K562 (cell line): ENCODE data around the gene CRYBG2. TPM values are rescaled to one million over a fixed set of nuclear protein-coding genes. Genes with fewer than 3 reads are reported as not detected.

Experiments used
- ARID2 ChIP-seq: fragments of 450-650 bp; IDR thresholded peaks from 2 replicates; pipeline ENCODE4 v1.6.1; 2017; ENCODE audit warnings: antibody characterized with exemption, mild to moderate bottlenecking
- CCNT2 ChIP-seq: IDR thresholded peaks from 2 replicates; pipeline ENCODE4 v1.6.1; 2011; ENCODE audit warnings: borderline replicate concordance, low read depth, mild to moderate bottlenecking, moderate library complexity, mixed read lengths, low read length; ENCODE audit not compliant: insufficient read length; ENCODE audit errors: extremely low read depth
- HLTF ChIP-seq: fragments of 450-650 bp; IDR thresholded peaks from 2 replicates; pipeline ENCODE4 v1.6.1; 2016
- MCM7 ChIP-seq, 2 experiments: fragments of 450-650 bp; IDR thresholded peaks; 2 replicates each; pipeline ENCODE4 v1.6.1; 2016 to 2018
- NFIX ChIP-seq: fragments of 250-450 bp; sonication (Bioruptor Pico); IDR thresholded peaks from 2 replicates; pipeline ENCODE4 v1.4.0; 2020; ENCODE audit warnings: low read depth, mild to moderate bottlenecking, moderate library complexity
- NONO ChIP-seq, 2 experiments: fragments of 200-400 bp in 1 of 2; fragments of 450-650 bp in 1 of 2; formaldehyde crosslinking in 1 of 2; IDR thresholded peaks; 2 replicates each; pipeline ENCODE4 v1.6.1; 2017; ENCODE audit warnings: low read depth in 2 of 2, mild to moderate bottlenecking in 2 of 2, moderate library complexity in 2 of 2, low read length in 1 of 2
- PPARD ChIP-seq: fragments of 250-450 bp; sonication (Bioruptor Pico); IDR thresholded peaks from 2 replicates; pipeline ENCODE4 v1.8.0; 2022; ENCODE audit warnings: inconsistent platforms, mild to moderate bottlenecking, moderate library complexity
- RBM14 ChIP-seq: fragments of 200-400 bp; formaldehyde crosslinking; IDR thresholded peaks from 2 replicates; pipeline ENCODE4 v1.6.1; 2018; ENCODE audit warnings: low read depth, mild to moderate bottlenecking, low read length, moderate library complexity, borderline replicate concordance; ENCODE audit not compliant: insufficient read depth
- SMARCA5 ChIP-seq: fragments of 450-650 bp; IDR thresholded peaks from 2 replicates; pipeline ENCODE4 v1.6.1; 2016
- SP2 ChIP-seq: IDR thresholded peaks from 2 replicates; pipeline ENCODE4 v1.6.1; 2011; ENCODE audit warnings: mild to moderate bottlenecking, low read depth, low read length, moderate library complexity; ENCODE audit not compliant: poor library complexity, severe bottlenecking; ENCODE audit errors: extremely low read depth
- U2AF1 ChIP-seq: fragments of 200-400 bp; formaldehyde crosslinking; optimal IDR thresholded peaks from 2 replicates; pipeline ENCODE3; 2017; ENCODE audit warnings: mild to moderate bottlenecking, low read depth, low read length, moderate library complexity
- XRCC3 ChIP-seq: fragments of 450-650 bp; IDR thresholded peaks from 2 replicates; pipeline ENCODE4 v1.6.1; 2017; ENCODE audit warnings: mild to moderate bottlenecking, moderate library complexity
- ZBTB1 ChIP-seq: sonication (generic); formaldehyde crosslinking; IDR thresholded peaks from 2 replicates; pipeline ENCODE4 v1.8.1; 2023; ENCODE audit warnings: missing genetic modification reagents, low read depth, mild to moderate bottlenecking, borderline replicate concordance
- ZNF224 ChIP-seq: sonication (generic); formaldehyde crosslinking; IDR thresholded peaks from 2 replicates; pipeline ENCODE4 v1.8.0; 2022; ENCODE audit warnings: mild to moderate bottlenecking, missing genetic modification reagents
- ZNF384 ChIP-seq: IDR thresholded peaks from 2 replicates; pipeline ENCODE4 v1.6.1; 2012; ENCODE audit warnings: low read depth, low read length, improper control_type of control experiment
- ZSCAN29 ChIP-seq: fragments of 450-650 bp; IDR thresholded peaks from 2 replicates; pipeline ENCODE4 v1.6.1; 2017
- polyA plus RNA-seq, 8 experiments: library from polyadenylated mRNA; depleted of rRNA in 4 of 8; stranded (reverse) in 5 of 8; unstranded in 3 of 8; fragments of >200 nt; fragmentation: Nextera tagmentation in 2 of 8; fragmentation: Illumina TruSeq in 1 of 8; extraction: Ambion mirVana in 2 of 8; extraction: Trizol in 1 of 8; gene quantifications; 2 replicates each; pipeline versions ENCODE4 v1.2.1 to v1.2.3, GENCODE V29; 2011 to 2014; ENCODE audit warnings: inconsistent platforms in 1 of 8, missing spikeins in 1 of 8
- total RNA-seq, 7 experiments: library from RNA; depleted of rRNA in 6 of 7; stranded (reverse); fragments of >200 nt in 6 of 7; fragmentation: Illumina TruSeq in 2 of 7; extraction: Trizol in 2 of 7; gene quantifications; 2 replicates each; pipeline versions ENCODE4 v1.2.1 to v1.2.3, GENCODE V29; 2011 to 2021; ENCODE audit warnings: low replicate concordance in 1 of 7
- TF ChIP-seq, protein P1 (sequence below): fragments of 250-450 bp; sonication (Bioruptor Pico); IDR thresholded peaks from 2 replicates; pipeline ENCODE4 v1.4.0; 2020
- TF ChIP-seq, protein P2 (sequence below), 2 experiments: fragments of 250-450 bp in 1 of 2; fragments of 450-650 bp in 1 of 2; sonication (Bioruptor Pico) in 1 of 2; IDR thresholded peaks; 2 replicates each; pipeline versions ENCODE4 v1.6.1 to v1.8.0; 2016 to 2021; ENCODE audit warnings: mild to moderate bottlenecking in 2 of 2, moderate library complexity in 2 of 2, missing compliant biosample characterization in 1 of 2, missing genetic modification characterization in 1 of 2
- TF ChIP-seq, protein P3 (sequence below): fragments of 450-650 bp; conservative IDR thresholded peaks from 2 replicates; pipeline ENCODE4 v1.6.1; 2016; ENCODE audit warnings: missing genetic modification characterization, low read depth, mild to moderate bottlenecking, missing compliant biosample characterization, moderate library complexity
- TF ChIP-seq, protein P4 (sequence below), 2 experiments: IDR thresholded peaks; 2 replicates each; pipeline ENCODE4 v1.6.1; 2012; ENCODE audit warnings: improper control_type of control experiment in 2 of 2, low read depth in 2 of 2, low read length in 2 of 2, borderline replicate concordance in 1 of 2

CRYBG2 gene
- total and polyA plus RNA-seq, 9 of the 15 experiments (the other 6 are each of a cell fraction or from before 2014, with no cell fraction given) = 0.39 to 8.5 (median 3.7) TPM

DNA sequence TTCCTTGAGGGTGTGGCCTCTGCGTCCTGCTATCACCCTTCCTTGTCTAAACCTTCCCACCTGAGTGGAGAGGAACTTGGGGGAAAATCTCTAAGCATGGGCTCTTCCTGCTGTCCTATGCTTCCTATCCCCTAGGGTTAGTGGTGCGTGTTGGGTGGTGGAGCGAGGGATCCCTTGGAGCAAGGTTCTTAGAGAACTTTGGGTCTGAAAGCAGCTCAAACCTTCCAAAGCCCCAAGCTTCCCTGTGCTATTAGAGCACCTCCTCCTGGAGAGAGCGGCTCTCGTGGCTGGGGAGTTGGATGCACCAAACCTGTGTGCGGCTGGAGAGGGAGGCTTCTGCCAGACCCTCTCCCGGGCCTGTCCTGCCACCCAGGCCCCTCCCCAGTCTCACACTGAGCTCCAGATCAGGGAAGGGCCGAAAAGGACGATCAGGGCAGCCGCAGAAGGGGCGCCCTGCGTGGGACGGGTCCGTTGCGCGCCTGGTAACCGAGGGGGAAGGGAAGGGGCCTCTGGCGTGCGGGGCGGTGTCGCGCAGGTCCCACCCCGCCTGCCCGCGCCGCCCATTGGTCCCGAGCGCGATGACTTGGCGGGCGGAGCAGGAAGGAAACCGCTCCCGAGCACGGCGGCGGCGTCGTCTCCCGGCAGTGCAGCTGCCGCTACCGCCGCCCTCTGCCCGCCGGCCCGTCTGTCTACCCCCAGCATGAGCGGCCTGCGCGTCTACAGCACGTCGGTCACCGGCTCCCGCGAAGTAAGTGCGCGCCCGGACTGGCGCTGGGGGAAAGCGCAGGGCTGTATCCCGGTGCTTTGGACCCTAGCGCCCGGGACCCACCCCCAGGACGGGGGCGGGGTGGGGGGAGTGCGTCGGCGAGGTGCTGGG, 74.2 kb downstream of the CRYBG2 start, which contains the start of gene SH3BGRL3 (continued):
- TF ChIP-seq RBM14 = 0 out of 2 replicates have a peak, but pooled peaks have one; percentile 47
- TF ChIP-seq ZBTB1 (CRISPR knock-in tag) = no peak
- no peak for TF ChIP-seq XRCC3
- no peak for TF ChIP-seq PPARD (CRISPR knock-in tag)
- no peak for TF ChIP-seq ZNF384
- peak; percentile 72; the same call in 1 of the 2 replicates for TF ChIP-seq ZSCAN29
- TF ChIP-seq, protein P1, sequence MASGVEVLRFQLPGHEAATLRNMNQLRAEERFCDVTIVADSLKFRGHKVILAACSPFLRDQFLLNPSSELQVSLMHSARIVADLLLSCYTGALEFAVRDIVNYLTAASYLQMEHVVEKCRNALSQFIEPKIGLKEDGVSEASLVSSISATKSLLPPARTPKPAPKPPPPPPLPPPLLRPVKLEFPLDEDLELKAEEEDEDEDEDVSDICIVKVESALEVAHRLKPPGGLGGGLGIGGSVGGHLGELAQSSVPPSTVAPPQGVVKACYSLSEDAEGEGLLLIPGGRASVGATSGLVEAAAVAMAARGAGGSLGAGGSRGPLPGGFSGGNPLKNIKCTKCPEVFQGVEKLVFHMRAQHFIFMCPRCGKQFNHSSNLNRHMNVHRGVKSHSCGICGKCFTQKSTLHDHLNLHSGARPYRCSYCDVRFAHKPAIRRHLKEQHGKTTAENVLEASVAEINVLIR (CRISPR knock-in tag) = no peak
- peak; percentile 92 for TF ChIP-seq CCNT2
- TF ChIP-seq SMARCA5 = peak; percentile 36; the same call in 1 of the 2 replicates
- no peak for TF ChIP-seq NFIX (CRISPR knock-in tag)
- no peak for TF ChIP-seq ZNF224
- TF ChIP-seq, protein P2, sequence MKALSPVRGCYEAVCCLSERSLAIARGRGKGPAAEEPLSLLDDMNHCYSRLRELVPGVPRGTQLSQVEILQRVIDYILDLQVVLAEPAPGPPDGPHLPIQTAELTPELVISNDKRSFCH (CRISPR knock-in tag; IDR thresholded peaks at IDR 0.05) = no peak
- TF ChIP-seq, protein P2 (tag; IDR thresholded peaks at IDR 0.05) = 0 out of 2 replicates have a peak, but pooled peaks have one; percentile 56
- TF ChIP-seq SP2 = no peak
- TF ChIP-seq HLTF = 0 out of 2 replicates have a peak, but pooled peaks have one; percentile 23
- TF ChIP-seq, protein P3, sequence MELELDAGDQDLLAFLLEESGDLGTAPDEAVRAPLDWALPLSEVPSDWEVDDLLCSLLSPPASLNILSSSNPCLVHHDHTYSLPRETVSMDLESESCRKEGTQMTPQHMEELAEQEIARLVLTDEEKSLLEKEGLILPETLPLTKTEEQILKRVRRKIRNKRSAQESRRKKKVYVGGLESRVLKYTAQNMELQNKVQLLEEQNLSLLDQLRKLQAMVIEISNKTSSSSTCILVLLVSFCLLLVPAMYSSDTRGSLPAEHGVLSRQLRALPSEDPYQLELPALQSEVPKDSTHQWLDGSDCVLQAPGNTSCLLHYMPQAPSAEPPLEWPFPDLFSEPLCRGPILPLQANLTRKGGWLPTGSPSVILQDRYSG (tag) = 0 out of 2 replicates have a peak, but pooled peaks have one; percentile 15
- no peak for TF ChIP-seq MCM7 (IDR thresholded peaks at IDR 0.05)
- TF ChIP-seq, protein P4, sequence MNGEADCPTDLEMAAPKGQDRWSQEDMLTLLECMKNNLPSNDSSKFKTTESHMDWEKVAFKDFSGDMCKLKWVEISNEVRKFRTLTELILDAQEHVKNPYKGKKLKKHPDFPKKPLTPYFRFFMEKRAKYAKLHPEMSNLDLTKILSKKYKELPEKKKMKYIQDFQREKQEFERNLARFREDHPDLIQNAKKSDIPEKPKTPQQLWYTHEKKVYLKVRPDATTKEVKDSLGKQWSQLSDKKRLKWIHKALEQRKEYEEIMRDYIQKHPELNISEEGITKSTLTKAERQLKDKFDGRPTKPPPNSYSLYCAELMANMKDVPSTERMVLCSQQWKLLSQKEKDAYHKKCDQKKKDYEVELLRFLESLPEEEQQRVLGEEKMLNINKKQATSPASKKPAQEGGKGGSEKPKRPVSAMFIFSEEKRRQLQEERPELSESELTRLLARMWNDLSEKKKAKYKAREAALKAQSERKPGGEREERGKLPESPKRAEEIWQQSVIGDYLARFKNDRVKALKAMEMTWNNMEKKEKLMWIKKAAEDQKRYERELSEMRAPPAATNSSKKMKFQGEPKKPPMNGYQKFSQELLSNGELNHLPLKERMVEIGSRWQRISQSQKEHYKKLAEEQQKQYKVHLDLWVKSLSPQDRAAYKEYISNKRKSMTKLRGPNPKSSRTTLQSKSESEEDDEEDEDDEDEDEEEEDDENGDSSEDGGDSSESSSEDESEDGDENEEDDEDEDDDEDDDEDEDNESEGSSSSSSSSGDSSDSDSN (IDR thresholded peaks at IDR 0.05; ENCODE audit: borderline replicate concordance in 1 of 2, low read depth in 2 of 2, low read length in 2 of 2) = no peak; a peak in 1 of 4 replicates
- peak; percentile 96 for TF ChIP-seq U2AF1
- peak in 1 of 2 experiments; percentile 73; a peak in 1 of 4 replicates for TF ChIP-seq NONO (IDR thresholded peaks at IDR 0.05; ENCODE audit: low read depth in 2 of 2, low read length in 1 of 2)
- TF ChIP-seq ARID2 = no peak
